Measurements from ENCODE around the gene UBE2D2. TPM values are rescaled to one million over a fixed set of nuclear protein-coding genes. Genes with fewer than 3 reads are reported as not detected.

The UBE2D2 gene
- total and polyA plus RNA-seq, 2 of the 13 experiments (the other 11 are each of a cell fraction or from before 2014, with no cell fraction given) = 79.1 to 109 TPM

DNA sequence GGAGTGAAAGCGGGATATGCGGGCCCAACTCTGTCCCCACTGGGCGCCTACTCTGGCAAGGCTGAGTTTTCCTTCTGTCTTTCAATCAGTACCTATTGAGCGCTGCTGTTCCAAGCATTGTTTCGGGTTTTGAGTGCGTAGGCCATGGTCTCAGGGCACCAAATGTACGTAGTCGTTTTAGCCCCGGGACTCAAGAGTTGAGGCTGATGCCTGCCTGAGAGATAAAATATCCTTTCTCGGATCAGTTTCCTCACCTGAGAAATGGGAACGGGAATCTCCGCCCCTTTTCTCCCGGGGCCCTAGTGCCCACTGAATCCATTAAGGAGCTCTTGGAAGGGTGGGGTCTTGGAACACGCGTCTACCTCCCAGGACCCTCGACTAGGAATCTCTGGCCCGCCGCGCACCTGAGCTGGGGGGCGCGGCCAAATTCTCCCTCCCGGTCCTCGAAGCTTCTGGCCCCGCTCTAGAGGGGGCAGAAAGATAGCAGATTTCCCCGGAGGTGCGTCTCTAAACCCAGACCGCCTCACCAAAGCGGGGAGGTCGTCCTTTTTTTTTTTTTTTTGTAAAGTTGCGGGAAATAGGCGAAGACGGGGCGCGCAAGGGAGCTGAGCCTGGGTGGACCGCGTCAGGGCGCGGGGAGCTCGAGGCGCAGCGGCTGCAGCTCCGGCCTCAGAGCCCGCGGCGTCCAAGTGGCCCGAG lies 86.5 kb downstream of the UBE2D2 start (continued):
- no peak for TF ChIP-seq ZNF224 (CRISPR knock-in tag; IDR thresholded peaks at IDR 0.05)
- TF ChIP-seq ZNF839 (CRISPR knock-in tag; IDR thresholded peaks at IDR 0.05; ENCODE audit: borderline replicate concordance) = no peak
- TF ChIP-seq, protein P1, sequence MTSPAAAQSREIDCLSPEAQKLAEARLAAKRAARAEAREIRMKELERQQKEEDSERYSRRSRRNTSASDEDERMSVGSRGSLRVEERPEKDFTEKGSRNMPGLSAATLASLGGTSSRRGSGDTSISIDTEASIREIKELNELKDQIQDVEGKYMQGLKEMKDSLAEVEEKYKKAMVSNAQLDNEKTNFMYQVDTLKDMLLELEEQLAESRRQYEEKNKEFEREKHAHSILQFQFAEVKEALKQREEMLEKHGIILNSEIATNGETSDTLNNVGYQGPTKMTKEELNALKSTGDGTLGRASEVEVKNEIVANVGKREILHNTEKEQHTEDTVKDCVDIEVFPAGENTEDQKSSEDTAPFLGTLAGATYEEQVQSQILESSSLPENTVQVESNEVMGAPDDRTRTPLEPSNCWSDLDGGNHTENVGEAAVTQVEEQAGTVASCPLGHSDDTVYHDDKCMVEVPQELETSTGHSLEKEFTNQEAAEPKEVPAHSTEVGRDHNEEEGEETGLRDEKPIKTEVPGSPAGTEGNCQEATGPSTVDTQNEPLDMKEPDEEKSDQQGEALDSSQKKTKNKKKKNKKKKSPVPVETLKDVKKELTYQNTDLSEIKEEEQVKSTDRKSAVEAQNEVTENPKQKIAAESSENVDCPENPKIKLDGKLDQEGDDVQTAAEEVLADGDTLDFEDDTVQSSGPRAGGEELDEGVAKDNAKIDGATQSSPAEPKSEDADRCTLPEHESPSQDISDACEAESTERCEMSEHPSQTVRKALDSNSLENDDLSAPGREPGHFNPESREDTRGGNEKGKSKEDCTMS (CRISPR knock-in tag; conservative IDR thresholded peaks at IDR 0.05) = no peak
- TF ChIP-seq, protein P2, sequence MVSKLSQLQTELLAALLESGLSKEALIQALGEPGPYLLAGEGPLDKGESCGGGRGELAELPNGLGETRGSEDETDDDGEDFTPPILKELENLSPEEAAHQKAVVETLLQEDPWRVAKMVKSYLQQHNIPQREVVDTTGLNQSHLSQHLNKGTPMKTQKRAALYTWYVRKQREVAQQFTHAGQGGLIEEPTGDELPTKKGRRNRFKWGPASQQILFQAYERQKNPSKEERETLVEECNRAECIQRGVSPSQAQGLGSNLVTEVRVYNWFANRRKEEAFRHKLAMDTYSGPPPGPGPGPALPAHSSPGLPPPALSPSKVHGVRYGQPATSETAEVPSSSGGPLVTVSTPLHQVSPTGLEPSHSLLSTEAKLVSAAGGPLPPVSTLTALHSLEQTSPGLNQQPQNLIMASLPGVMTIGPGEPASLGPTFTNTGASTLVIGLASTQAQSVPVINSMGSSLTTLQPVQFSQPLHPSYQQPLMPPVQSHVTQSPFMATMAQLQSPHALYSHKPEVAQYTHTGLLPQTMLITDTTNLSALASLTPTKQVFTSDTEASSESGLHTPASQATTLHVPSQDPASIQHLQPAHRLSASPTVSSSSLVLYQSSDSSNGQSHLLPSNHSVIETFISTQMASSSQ (IDR thresholded peaks at IDR 0.05; ENCODE audit: low read depth) = no peak
- TF ChIP-seq, protein P2 (CRISPR knock-in tag; IDR thresholded peaks at IDR 0.05; ENCODE audit: borderline replicate concordance) = no peak
- TF ChIP-seq ZMYM3 (CRISPR knock-in tag; IDR thresholded peaks at IDR 0.05) = peak; percentile 49; the same call in 1 of the 2 replicates
- no peak for TF ChIP-seq MEIS2 (CRISPR knock-in tag; IDR thresholded peaks at IDR 0.05)
- TF ChIP-seq KDM3A (CRISPR knock-in tag; IDR thresholded peaks at IDR 0.05; ENCODE audit: low read depth) = no peak
- TF ChIP-seq PAX8 (CRISPR knock-in tag; IDR thresholded peaks at IDR 0.05; ENCODE audit: borderline replicate concordance) = no peak
- TF ChIP-seq ZSCAN12 (CRISPR knock-in tag; IDR thresholded peaks at IDR 0.05) = no peak
- no peak for TF ChIP-seq DNMT3B (CRISPR knock-in tag; conservative IDR thresholded peaks at IDR 0.05)
- no peak for TF ChIP-seq CREM (IDR thresholded peaks at IDR 0.05)
- no peak for TF ChIP-seq CREM (CRISPR knock-in tag; IDR thresholded peaks at IDR 0.05)
- no peak for TF ChIP-seq ZFP62 (CRISPR knock-in tag; IDR thresholded peaks at IDR 0.05)
- TF ChIP-seq ZBTB20 (CRISPR knock-in tag; IDR thresholded peaks at IDR 0.05; ENCODE audit: borderline replicate concordance, low read depth) = no peak
- TF ChIP-seq GRHL1 (CRISPR knock-in tag; conservative IDR thresholded peaks at IDR 0.05) = no peak
- TF ChIP-seq PHF8 (CRISPR knock-in tag; IDR thresholded peaks at IDR 0.05) = peak; percentile 5; the same call in 1 of the 2 replicates
- TF ChIP-seq TMF1 (CRISPR knock-in tag; IDR thresholded peaks at IDR 0.05; ENCODE audit: low read depth) = no peak
- TF ChIP-seq ETV6 (CRISPR knock-in tag; conservative IDR thresholded peaks at IDR 0.05) = no peak
- peak; percentile 96 for TF ChIP-seq ZNF629 (CRISPR knock-in tag; conservative IDR thresholded peaks at IDR 0.05)
- TF ChIP-seq, protein P3, sequence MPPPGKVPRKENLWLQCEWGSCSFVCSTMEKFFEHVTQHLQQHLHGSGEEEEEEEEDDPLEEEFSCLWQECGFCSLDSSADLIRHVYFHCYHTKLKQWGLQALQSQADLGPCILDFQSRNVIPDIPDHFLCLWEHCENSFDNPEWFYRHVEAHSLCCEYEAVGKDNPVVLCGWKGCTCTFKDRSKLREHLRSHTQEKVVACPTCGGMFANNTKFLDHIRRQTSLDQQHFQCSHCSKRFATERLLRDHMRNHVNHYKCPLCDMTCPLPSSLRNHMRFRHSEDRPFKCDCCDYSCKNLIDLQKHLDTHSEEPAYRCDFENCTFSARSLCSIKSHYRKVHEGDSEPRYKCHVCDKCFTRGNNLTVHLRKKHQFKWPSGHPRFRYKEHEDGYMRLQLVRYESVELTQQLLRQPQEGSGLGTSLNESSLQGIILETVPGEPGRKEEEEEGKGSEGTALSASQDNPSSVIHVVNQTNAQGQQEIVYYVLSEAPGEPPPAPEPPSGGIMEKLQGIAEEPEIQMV (CRISPR knock-in tag; IDR thresholded peaks at IDR 0.05; ENCODE audit: low read depth) = no peak
- no peak for TF ChIP-seq ZNF136 (CRISPR knock-in tag; IDR thresholded peaks at IDR 0.05; ENCODE audit: low read depth)
